Measurements from ENCODE around the gene LDB2. TPM values are rescaled to one million over a fixed set of nuclear protein-coding genes. Genes with fewer than 3 reads are reported as not detected.
A peak's percentile ranks its signal among the peaks of the same experiment; 100 is the strongest.

The LDB2 gene
- total and polyA plus RNA-seq, 3 experiments from 2014 or later: not detected

GRCh38 chr4:16603178-16603577, 295.3 kb downstream of the LDB2 start:
- CTCF ChIA-PET: no interaction called here
- Mint-ChIP-seq H3K9me3 (peaks cover 0 to 2% (median 0%) of the 10 kb centered on the region in 5 donors), H3K27me3 (no peaks in the 10 kb centered on the region)

GRCh38 chr4:16598597-16599206, 299.7 kb downstream of the LDB2 start:
- Mint-ChIP-seq H3K36me3 (no peaks in the 10 kb centered on the region), H3K4me3 (no peak overlapping the region), H3K27ac (peak overlapping the region in 1 of 8 donors; percentile 39), H3K9me3 (peaks cover 0 to 5% (median 0%) of the 10 kb centered on the region in 5 donors), H3K4me1 (no peaks in the 10 kb centered on the region), H3K27me3 (no peaks in the 10 kb centered on the region)
- H3K27ac ChIP-seq (ENCODE audit: low read depth, low read length): no peak overlapping the region
- ChIA-PET POLR2A (no interaction called here), CTCF (no interaction called here)
- no peaks in the 10 kb centered on the region for H3K36me3 ChIP-seq (ENCODE audit: insufficient read depth, low read length)
- no peaks in the 10 kb centered on the region for H3K27me3 ChIP-seq (ENCODE audit: insufficient read depth, low read length, poor library complexity, severe bottlenecking)
- no peaks in the 10 kb centered on the region for H3K9me3 ChIP-seq (ENCODE audit: low read length)
- H3K4me3 ChIP-seq (ENCODE audit: low read length): no peak overlapping the region
- no peak for DNase-seq
- H3K4me1 ChIP-seq (ENCODE audit: insufficient read depth, low read length): no peaks in the 10 kb centered on the region

More at GRCh38 chr4:16603178-16603577, 295.3 kb downstream of the LDB2 start:
- Histone ChIP-seq H3K4me1 (ENCODE audit: insufficient read depth, low read length) (no peaks in the 10 kb centered on the region), H3K27me3 (ENCODE audit: insufficient read depth, low read length, poor library complexity, severe bottlenecking) (no peaks in the 10 kb centered on the region), H3K9me3 (ENCODE audit: low read length) (no peaks in the 10 kb centered on the region), H3K4me3 (ENCODE audit: low read length) (no peak overlapping the region), H3K27ac (ENCODE audit: low read depth, low read length) (no peak overlapping the region), H3K36me3 (ENCODE audit: insufficient read depth, low read length) (no peaks in the 10 kb centered on the region)
- Mint-ChIP-seq H3K27ac (no peak overlapping the region), H3K36me3 (no peaks in the 10 kb centered on the region), H3K4me3 (no peak overlapping the region), H3K4me1 (no peaks in the 10 kb centered on the region)
- POLR2A ChIA-PET: no interaction called here
- no peak for DNase-seq

GRCh38 chr4:16597845-16598596, 300.4 kb downstream of the LDB2 start:
- no peaks in the 10 kb centered on the region for H3K9me3 ChIP-seq (ENCODE audit: low read length)
- no peaks in the 10 kb centered on the region for H3K36me3 ChIP-seq (ENCODE audit: insufficient read depth, low read length)
- ChIA-PET CTCF (no interaction called here), POLR2A (no interaction called here)
- no peak for DNase-seq
- peaks cover 0 to 5% (median 0%) of the 10 kb centered on the region in 5 donors for H3K9me3 Mint-ChIP-seq
- no peak overlapping the region for H3K4me3 ChIP-seq (ENCODE audit: low read length)
- no peaks in the 10 kb centered on the region for H3K36me3 Mint-ChIP-seq
- H3K4me1 ChIP-seq (ENCODE audit: insufficient read depth, low read length): no peaks in the 10 kb centered on the region
- H3K27ac Mint-ChIP-seq: peak overlapping the region in 1 of 8 donors; percentile 2
- H3K4me3 Mint-ChIP-seq: no peak overlapping the region
- no peaks in the 10 kb centered on the region for H3K27me3 Mint-ChIP-seq
- no peak overlapping the region for H3K27ac ChIP-seq (ENCODE audit: low read depth, low read length)
- no peaks in the 10 kb centered on the region for H3K27me3 ChIP-seq (ENCODE audit: insufficient read depth, low read length, poor library complexity, severe bottlenecking)
- no peaks in the 10 kb centered on the region for H3K4me1 Mint-ChIP-seq

- no peaks in the 10 kb centered on the region for H3K36me3 Mint-ChIP-seq
- no peaks in the 10 kb centered on the region for H3K4me1 Mint-ChIP-seq
- peaks cover 0 to 5% (median 0%) of the 10 kb centered on the region in 5 donors for H3K9me3 Mint-ChIP-seq
- no peaks in the 10 kb centered on the region for H3K9me3 ChIP-seq (ENCODE audit: low read length)
- POLR2A ChIA-PET: no interaction called here
- no peak overlapping the region for H3K27ac Mint-ChIP-seq
- no peak overlapping the region for H3K4me3 ChIP-seq (ENCODE audit: low read length)
- no peak for DNase-seq
- H3K27ac ChIP-seq (ENCODE audit: low read depth, low read length): no peak overlapping the region
- no peaks in the 10 kb centered on the region for H3K27me3 Mint-ChIP-seq
- H3K4me3 Mint-ChIP-seq: no peak overlapping the region
- H3K36me3 ChIP-seq (ENCODE audit: insufficient read depth, low read length): no peaks in the 10 kb centered on the region
- CTCF ChIA-PET: no interaction called here
- H3K27me3 ChIP-seq (ENCODE audit: insufficient read depth, low read length, poor library complexity, severe bottlenecking): no peaks in the 10 kb centered on the region
- H3K4me1 ChIP-seq (ENCODE audit: insufficient read depth, low read length): no peaks in the 10 kb centered on the region
Measured at GRCh38 chr4:16597443-16597842, 301.0 kb downstream of the LDB2 start.

- Mint-ChIP-seq H3K4me3 (no peak overlapping the region), H3K4me1 (no peaks in the 10 kb centered on the region), H3K27me3 (no peaks in the 10 kb centered on the region), H3K36me3 (no peaks in the 10 kb centered on the region), H3K9me3 (peaks cover 0 to 5% (median 0%) of the 10 kb centered on the region in 5 donors), H3K27ac (no peak overlapping the region)
- no peak overlapping the region for H3K27ac ChIP-seq (ENCODE audit: low read depth, low read length)
- H3K36me3 ChIP-seq (ENCODE audit: insufficient read depth, low read length): no peaks in the 10 kb centered on the region
- H3K27me3 ChIP-seq (ENCODE audit: insufficient read depth, low read length, poor library complexity, severe bottlenecking): no peaks in the 10 kb centered on the region
- ChIA-PET POLR2A (no interaction called here), CTCF (no interaction called here)
- no peak overlapping the region for H3K4me3 ChIP-seq (ENCODE audit: low read length)
- H3K9me3 ChIP-seq (ENCODE audit: low read length): no peaks in the 10 kb centered on the region
- no peak for DNase-seq
- no peaks in the 10 kb centered on the region for H3K4me1 ChIP-seq (ENCODE audit: insufficient read depth, low read length)
Measured at GRCh38 chr4:16596267-16596666, 302.2 kb downstream of the LDB2 start.

GRCh38 chr4:16594128-16594527, 304.3 kb downstream of the LDB2 start:
- no peak for DNase-seq
- Mint-ChIP-seq H3K9me3 (peaks cover 0 to 3% (median 0%) of the 10 kb centered on the region in 5 donors), H3K27me3 (no peaks in the 10 kb centered on the region), H3K27ac (no peak overlapping the region), H3K36me3 (no peaks in the 10 kb centered on the region), H3K4me3 (no peak overlapping the region), H3K4me1 (no peaks in the 10 kb centered on the region)
- H3K27me3 ChIP-seq (ENCODE audit: insufficient read depth, low read length, poor library complexity, severe bottlenecking): no peaks in the 10 kb centered on the region
- no peaks in the 10 kb centered on the region for H3K36me3 ChIP-seq (ENCODE audit: insufficient read depth, low read length)
- POLR2A ChIA-PET: no interaction called here
- H3K4me3 ChIP-seq (ENCODE audit: low read length): no peak overlapping the region
- no peaks in the 10 kb centered on the region for H3K9me3 ChIP-seq (ENCODE audit: low read length)
- no peak overlapping the region for H3K27ac ChIP-seq (ENCODE audit: low read depth, low read length)
- CTCF ChIA-PET: no interaction called here
- no peaks in the 10 kb centered on the region for H3K4me1 ChIP-seq (ENCODE audit: insufficient read depth, low read length)

- H3K9me3 Mint-ChIP-seq: peaks cover 0 to 3% (median 0%) of the 10 kb centered on the region in 5 donors
Measured at GRCh38 chr4:16593386-16593785, 305.1 kb downstream of the LDB2 start.

GRCh38 chr4:16591272-16591826, 307.1 kb downstream of the LDB2 start:
- no peaks in the 10 kb centered on the region for H3K36me3 Mint-ChIP-seq
- no peaks in the 10 kb centered on the region for H3K36me3 ChIP-seq (ENCODE audit: insufficient read depth, low read length)
- peaks cover 0 to 3% (median 0%) of the 10 kb centered on the region in 5 donors for H3K9me3 Mint-ChIP-seq
- no peak for DNase-seq
- H3K27ac Mint-ChIP-seq: no peak overlapping the region
- ChIA-PET POLR2A (no interaction called here), CTCF (no interaction called here)
- no peaks in the 10 kb centered on the region for H3K4me1 ChIP-seq (ENCODE audit: insufficient read depth, low read length)
- no peak overlapping the region for H3K4me3 ChIP-seq (ENCODE audit: low read length)
- no peaks in the 10 kb centered on the region for H3K27me3 Mint-ChIP-seq
- H3K4me3 Mint-ChIP-seq: no peak overlapping the region
- no peak overlapping the region for H3K27ac ChIP-seq (ENCODE audit: low read depth, low read length)
- no peaks in the 10 kb centered on the region for H3K4me1 Mint-ChIP-seq
- no peaks in the 10 kb centered on the region for H3K27me3 ChIP-seq (ENCODE audit: insufficient read depth, low read length, poor library complexity, severe bottlenecking)
- H3K9me3 ChIP-seq (ENCODE audit: low read length): no peaks in the 10 kb centered on the region

More at GRCh38 chr4:16593386-16593785, 305.1 kb downstream of the LDB2 start:
- CTCF ChIA-PET: no interaction called here
- Mint-ChIP-seq H3K36me3 (no peaks in the 10 kb centered on the region), H3K4me3 (no peak overlapping the region), H3K27me3 (no peaks in the 10 kb centered on the region), H3K4me1 (no peaks in the 10 kb centered on the region), H3K27ac (no peak overlapping the region)
- H3K36me3 ChIP-seq (ENCODE audit: insufficient read depth, low read length): no peaks in the 10 kb centered on the region
- no peak overlapping the region for H3K27ac ChIP-seq (ENCODE audit: low read depth, low read length)
- no peaks in the 10 kb centered on the region for H3K27me3 ChIP-seq (ENCODE audit: insufficient read depth, low read length, poor library complexity, severe bottlenecking)
- no peaks in the 10 kb centered on the region for H3K9me3 ChIP-seq (ENCODE audit: low read length)
- no peaks in the 10 kb centered on the region for H3K4me1 ChIP-seq (ENCODE audit: insufficient read depth, low read length)
- no peak for DNase-seq
- POLR2A ChIA-PET: no interaction called here
- no peak overlapping the region for H3K4me3 ChIP-seq (ENCODE audit: low read length)

All from CD8-positive, alpha-beta memory T cell (primary cell).